ENCODE measurements around the gene DNAAF9. TPM values are rescaled to one million over a fixed set of nuclear protein-coding genes. Genes with fewer than 3 reads are reported as not detected.

Gene DNAAF9
- total RNA-seq, 4 donors from 2014 or later: 28.8 to 35.3 (median 32.0) TPM

GRCh38 chr20:3405696-3406358, 1.6 kb downstream of the DNAAF9 start:
- no peak for TF ChIP-seq CTCF (IDR thresholded peaks at IDR 0.05)
- no peak for TF ChIP-seq POLR2A (IDR thresholded peaks at IDR 0.05)
- no peak for TF ChIP-seq EP300 (IDR thresholded peaks at IDR 0.05)
- peak overlapping the region; percentile 49 to 98 (median 78) for H3K4me3 ChIP-seq
- H3K36me3 ChIP-seq: no peaks in the 10 kb centered on the region
- no peak for DNase-seq (ENCODE audit: low spot score in 2 of 2)
- H3K4me1 ChIP-seq: peaks cover 0 to 43% (median 6%) of the 10 kb centered on the region in 4 donors
- 20 to 25% methylated on average over 3 of the region's 3 CpGs for whole genome bisulfite sequencing, 2 donors
- no peaks in the 10 kb centered on the region for H3K27me3 ChIP-seq
- H3K27ac ChIP-seq: peak overlapping the region; percentile 83 to 97 (median 92)
- no peaks in the 10 kb centered on the region for H3K9me3 ChIP-seq

- WGBS, 2 donors: 61 to 64% methylated on average over 2 of the region's 2 CpGs
- H3K27ac ChIP-seq: peak overlapping the region in 2 of 4 donors; percentile 95 to 97
- H3K36me3 ChIP-seq: no peaks in the 10 kb centered on the region
- peaks cover 0 to 50% (median 6%) of the 10 kb centered on the region in 4 donors for H3K4me1 ChIP-seq
- no peak overlapping the region for H3K4me3 ChIP-seq
- no peaks in the 10 kb centered on the region for H3K9me3 ChIP-seq
- no peaks in the 10 kb centered on the region for H3K27me3 ChIP-seq
- no peak for DNase-seq (ENCODE audit: low spot score in 2 of 2)
- TF ChIP-seq POLR2A (IDR thresholded peaks at IDR 0.05) (no peak), CTCF (IDR thresholded peaks at IDR 0.05) (no peak), EP300 (IDR thresholded peaks at IDR 0.05) (no peak)
These were observed 2.3 kb downstream of the DNAAF9 start for GRCh38 chr20:3405139-3405538.

GRCh38 chr20:3404402-3404801, 3.1 kb downstream of the DNAAF9 start:
- WGBS, 2 donors: 57 to 64% methylated on average over 4 of the region's 4 CpGs
- Histone ChIP-seq H3K27ac (no peak overlapping the region), H3K27me3 (no peaks in the 10 kb centered on the region), H3K9me3 (no peaks in the 10 kb centered on the region), H3K4me1 (peaks cover 0 to 56% (median 6%) of the 10 kb centered on the region in 4 donors), H3K4me3 (no peak overlapping the region), H3K36me3 (no peaks in the 10 kb centered on the region)
- DNase-seq (ENCODE audit: low spot score in 2 of 2): no peak
- no peak for TF ChIP-seq POLR2A (IDR thresholded peaks at IDR 0.05)
- TF ChIP-seq EP300 (IDR thresholded peaks at IDR 0.05): no peak
- no peak for TF ChIP-seq CTCF (IDR thresholded peaks at IDR 0.05)

GRCh38 chr20:3403741-3404140, 3.7 kb downstream of the DNAAF9 start:
- no peak for DNase-seq (ENCODE audit: low spot score in 2 of 2)
- Histone ChIP-seq H3K36me3 (no peaks in the 10 kb centered on the region), H3K4me3 (no peak overlapping the region), H3K27me3 (no peaks in the 10 kb centered on the region), H3K27ac (no peak overlapping the region), H3K9me3 (no peaks in the 10 kb centered on the region), H3K4me1 (peaks cover 0 to 57% (median 4%) of the 10 kb centered on the region in 4 donors)
- TF ChIP-seq CTCF (IDR thresholded peaks at IDR 0.05): no peak
- 96 to 97% methylated on average over 2 of the region's 2 CpGs for WGBS, 2 donors

- Histone ChIP-seq H3K4me3 (no peak overlapping the region), H3K4me1 (peaks cover 0 to 53% (median 1%) of the 10 kb centered on the region in 4 donors)
- TF ChIP-seq POLR2A (IDR thresholded peaks at IDR 0.05) (no peak), CTCF (IDR thresholded peaks at IDR 0.05) (no peak), EP300 (IDR thresholded peaks at IDR 0.05) (no peak)
These were observed 5.0 kb downstream of the DNAAF9 start for GRCh38 chr20:3402453-3402852.

More at GRCh38 chr20:3402453-3402852, 5.0 kb downstream of the DNAAF9 start:
- WGBS, 2 donors: 94% methylated on average over 6 of the region's 6 CpGs
- Histone ChIP-seq H3K27ac (no peak overlapping the region), H3K9me3 (no peaks in the 10 kb centered on the region), H3K36me3 (no peaks in the 10 kb centered on the region), H3K27me3 (no peaks in the 10 kb centered on the region)
- no peak for DNase-seq (ENCODE audit: low spot score in 2 of 2)
